ENCODE data around the gene MPHOSPH9.

- TF ChIP-seq, protein P1, sequence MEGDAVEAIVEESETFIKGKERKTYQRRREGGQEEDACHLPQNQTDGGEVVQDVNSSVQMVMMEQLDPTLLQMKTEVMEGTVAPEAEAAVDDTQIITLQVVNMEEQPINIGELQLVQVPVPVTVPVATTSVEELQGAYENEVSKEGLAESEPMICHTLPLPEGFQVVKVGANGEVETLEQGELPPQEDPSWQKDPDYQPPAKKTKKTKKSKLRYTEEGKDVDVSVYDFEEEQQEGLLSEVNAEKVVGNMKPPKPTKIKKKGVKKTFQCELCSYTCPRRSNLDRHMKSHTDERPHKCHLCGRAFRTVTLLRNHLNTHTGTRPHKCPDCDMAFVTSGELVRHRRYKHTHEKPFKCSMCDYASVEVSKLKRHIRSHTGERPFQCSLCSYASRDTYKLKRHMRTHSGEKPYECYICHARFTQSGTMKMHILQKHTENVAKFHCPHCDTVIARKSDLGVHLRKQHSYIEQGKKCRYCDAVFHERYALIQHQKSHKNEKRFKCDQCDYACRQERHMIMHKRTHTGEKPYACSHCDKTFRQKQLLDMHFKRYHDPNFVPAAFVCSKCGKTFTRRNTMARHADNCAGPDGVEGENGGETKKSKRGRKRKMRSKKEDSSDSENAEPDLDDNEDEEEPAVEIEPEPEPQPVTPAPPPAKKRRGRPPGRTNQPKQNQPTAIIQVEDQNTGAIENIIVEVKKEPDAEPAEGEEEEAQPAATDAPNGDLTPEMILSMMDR (IDR thresholded peaks at IDR 0.05; ENCODE audit: borderline replicate concordance, extremely low read depth, low read length, poor library complexity, severe bottlenecking), result no peak
- TF ChIP-seq EZH2 (IDR thresholded peaks at IDR 0.05; ENCODE audit: borderline replicate concordance, low read depth, low read length, severe bottlenecking), result peak; percentile 99
Measured at GRCh38 chr12:123150275-123150743, 82.6 kb downstream of the MPHOSPH9 start.

All from DND-41 (cell line).